ENCODE data around the gene RPUSD1. TPM values are rescaled to one million over a fixed set of nuclear protein-coding genes. Genes with fewer than 3 reads are reported as not detected.
A peak's percentile ranks its signal among the peaks of the same experiment; 100 is the strongest.

Gene RPUSD1
- total and polyA plus RNA-seq, 4 donors = 8.2 to 25.6 (median 23.5) TPM

GRCh38 chr16:788399-789126 is 382 bp upstream of the RPUSD1 start, which contains the start of gene CHTF18:
TSS of gene CHTF18 (plus strand) at chr16:788620. CDS start at chr16:788685, 65 bp downstream.
- Histone ChIP-seq H3K4me1 (ENCODE audit: control insufficient read depth in 5 of 5, insufficient read depth in 5 of 5, low read length in 5 of 5) (peaks cover 0 to 20% (median 1%) of the 10 kb centered on the region in 5 donors), H3K9ac (ENCODE audit: insufficient read depth in 1 of 2, low read length in 2 of 2) (peak within 1 kb of the TSS in 1 of 2 donors; percentile 25), H3K27ac (ENCODE audit: low read depth in 1 of 2, low read length in 1 of 2) (peak within 1 kb of the TSS in 1 of 2 donors; percentile 76), H3K4me3 (peak within 1 kb of the TSS; percentile 93), H3K9me3 (ENCODE audit: control insufficient read depth in 4 of 4, insufficient read depth in 3 of 4, low read length in 3 of 4) (no peaks in the 10 kb centered on the region), H3K36me3 (ENCODE audit: control insufficient read depth in 4 of 4, insufficient read depth in 4 of 4, low read length in 4 of 4) (peaks cover 0 to 19% (median 2%) of the 10 kb centered on the region in 4 donors), H3K27me3 (ENCODE audit: control insufficient read depth in 3 of 3, insufficient read depth in 3 of 3, low read length in 2 of 3) (no peaks in the 10 kb centered on the region)
- TF ChIP-seq, protein P1, sequence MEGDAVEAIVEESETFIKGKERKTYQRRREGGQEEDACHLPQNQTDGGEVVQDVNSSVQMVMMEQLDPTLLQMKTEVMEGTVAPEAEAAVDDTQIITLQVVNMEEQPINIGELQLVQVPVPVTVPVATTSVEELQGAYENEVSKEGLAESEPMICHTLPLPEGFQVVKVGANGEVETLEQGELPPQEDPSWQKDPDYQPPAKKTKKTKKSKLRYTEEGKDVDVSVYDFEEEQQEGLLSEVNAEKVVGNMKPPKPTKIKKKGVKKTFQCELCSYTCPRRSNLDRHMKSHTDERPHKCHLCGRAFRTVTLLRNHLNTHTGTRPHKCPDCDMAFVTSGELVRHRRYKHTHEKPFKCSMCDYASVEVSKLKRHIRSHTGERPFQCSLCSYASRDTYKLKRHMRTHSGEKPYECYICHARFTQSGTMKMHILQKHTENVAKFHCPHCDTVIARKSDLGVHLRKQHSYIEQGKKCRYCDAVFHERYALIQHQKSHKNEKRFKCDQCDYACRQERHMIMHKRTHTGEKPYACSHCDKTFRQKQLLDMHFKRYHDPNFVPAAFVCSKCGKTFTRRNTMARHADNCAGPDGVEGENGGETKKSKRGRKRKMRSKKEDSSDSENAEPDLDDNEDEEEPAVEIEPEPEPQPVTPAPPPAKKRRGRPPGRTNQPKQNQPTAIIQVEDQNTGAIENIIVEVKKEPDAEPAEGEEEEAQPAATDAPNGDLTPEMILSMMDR (IDR thresholded peaks at IDR 0.05; ENCODE audit: control extremely low read depth, extremely low read depth) = no peak
- peak; percentile 93 to 97 (median 97) for DNase-seq
- ATAC-seq (ENCODE audit: insufficient read depth, low FRiP score) = peak; percentile 93
- WGBS, 2 donors = 0% methylated on average over 60 to 97 of the region's 97 CpGs

- peak overlapping the region in 1 of 2 donors; percentile 25 for H3K9ac ChIP-seq (ENCODE audit: insufficient read depth in 1 of 2, low read length in 2 of 2)
- H3K4me1 ChIP-seq (ENCODE audit: control insufficient read depth in 5 of 5, insufficient read depth in 5 of 5, low read length in 5 of 5) = peaks cover 0 to 23% (median 4%) of the 10 kb centered on the region in 5 donors
- H3K27me3 ChIP-seq (ENCODE audit: control insufficient read depth in 3 of 3, insufficient read depth in 3 of 3, low read length in 2 of 3) = no peaks in the 10 kb centered on the region
- peak overlapping the region; percentile 93 for H3K4me3 ChIP-seq
- 37 to 44% methylated on average over 47 of the region's 47 CpGs for WGBS, 2 donors
- no peak for DNase-seq
- ATAC-seq (ENCODE audit: insufficient read depth, low FRiP score) = no peak
- TF ChIP-seq, protein P1 (IDR thresholded peaks at IDR 0.05; ENCODE audit: control extremely low read depth, extremely low read depth) = no peak
- H3K36me3 ChIP-seq (ENCODE audit: control insufficient read depth in 4 of 4, insufficient read depth in 4 of 4, low read length in 4 of 4) = peaks cover 0 to 16% (median 2%) of the 10 kb centered on the region in 4 donors
- no peaks in the 10 kb centered on the region for H3K9me3 ChIP-seq (ENCODE audit: control insufficient read depth in 4 of 4, insufficient read depth in 3 of 4, low read length in 3 of 4)
- H3K27ac ChIP-seq (ENCODE audit: low read depth in 1 of 2, low read length in 1 of 2) = peak overlapping the region in 1 of 2 donors; percentile 76
Measured at GRCh38 chr16:787321-787966, 737 bp downstream of the RPUSD1 start.

DNA sequence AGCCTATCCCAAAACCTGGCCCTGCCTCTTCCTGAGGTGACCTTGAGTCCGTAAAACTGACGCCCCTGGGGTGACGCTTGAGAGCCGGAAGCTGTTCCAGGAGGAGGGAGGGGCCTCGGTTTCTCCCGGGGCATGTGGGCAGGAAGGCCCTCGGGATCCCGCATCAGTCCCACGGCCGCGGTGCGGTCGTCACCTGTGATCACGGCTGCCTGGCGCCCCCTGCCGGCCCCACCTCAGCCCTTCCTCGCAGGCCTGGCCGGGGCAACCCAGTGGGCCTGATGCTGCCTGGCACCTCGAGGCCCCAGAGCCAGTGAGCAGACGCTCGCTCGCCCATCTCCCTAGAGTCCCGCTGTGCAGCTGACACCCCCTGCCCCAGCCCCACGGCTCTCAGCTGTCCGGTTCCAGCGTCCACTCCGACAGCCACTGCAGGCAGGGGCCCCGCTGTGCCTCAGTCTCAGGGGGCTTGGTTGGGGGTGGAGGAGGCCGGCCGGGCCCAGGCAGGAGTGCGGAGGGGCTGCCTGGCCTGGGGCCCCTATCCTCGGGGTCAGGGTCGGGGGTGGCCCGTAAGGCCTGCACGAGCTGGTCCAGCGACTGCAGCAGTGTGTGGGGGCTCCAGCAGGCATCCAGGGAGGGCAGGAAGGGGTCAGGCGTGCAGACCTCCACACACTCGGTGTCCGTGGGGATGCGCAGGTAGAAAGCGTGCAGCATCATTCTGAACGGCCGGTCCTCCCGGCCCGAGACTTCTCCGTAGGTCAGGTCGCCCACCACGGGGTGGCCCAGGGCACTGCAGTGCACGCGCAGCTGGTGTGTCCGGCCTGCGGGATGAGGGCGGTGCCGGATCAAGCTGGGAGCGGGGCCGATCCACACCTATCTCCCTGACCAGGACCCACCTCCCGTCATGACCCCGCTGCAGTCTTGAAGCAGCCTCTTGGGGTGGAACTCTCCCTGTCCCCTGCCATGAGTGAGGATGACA is 2.3 kb downstream of the RPUSD1 start:
- H3K9ac ChIP-seq (ENCODE audit: insufficient read depth in 1 of 2, low read length in 2 of 2) = no peak overlapping the region
- H3K36me3 ChIP-seq (ENCODE audit: control insufficient read depth in 4 of 4, insufficient read depth in 4 of 4, low read length in 4 of 4) = peaks cover 0 to 10% (median 2%) of the 10 kb centered on the region in 4 donors
- H3K4me1 ChIP-seq (ENCODE audit: control insufficient read depth in 5 of 5, insufficient read depth in 5 of 5, low read length in 5 of 5) = peaks cover 0 to 23% (median 4%) of the 10 kb centered on the region in 5 donors
- WGBS, 2 donors = 67 to 73% methylated on average over 53 to 58 of the region's 58 CpGs
- no peaks in the 10 kb centered on the region for H3K9me3 ChIP-seq (ENCODE audit: control insufficient read depth in 4 of 4, insufficient read depth in 3 of 4, low read length in 3 of 4)
- TF ChIP-seq, protein P1 (IDR thresholded peaks at IDR 0.05; ENCODE audit: control extremely low read depth, extremely low read depth) = peak; percentile 51
- H3K27ac ChIP-seq (ENCODE audit: low read depth in 1 of 2, low read length in 1 of 2) = no peak overlapping the region
- peak in 2 of 3 donors; percentile 28 to 46 for DNase-seq
- no peak overlapping the region for H3K4me3 ChIP-seq
- no peaks in the 10 kb centered on the region for H3K27me3 ChIP-seq (ENCODE audit: control insufficient read depth in 3 of 3, insufficient read depth in 3 of 3, low read length in 2 of 3)
- ATAC-seq (ENCODE audit: insufficient read depth, low FRiP score) = no peak

All from lung (tissue), 12 donors.